Thoracic aorta (tissue), 2 donors: ENCODE measurements around the gene VARS1. TPM values are rescaled to one million over a fixed set of nuclear protein-coding genes. Genes with fewer than 3 reads are reported as not detected.

Experiments used
- ATAC-seq: fragments of 150-250 bp; one replicate; pipeline ENCODE4 v1.8.0; 2017; ENCODE audit warnings: low read depth; ENCODE audit not compliant: insufficient number of reproducible peaks, low FRiP score
- DNase-seq: peaks from one replicate; pipeline ENCODE4 v3.0.0-alpha.2; 2020; ENCODE audit warnings: low spot score
- H3K27ac ChIP-seq, 2 donors: fragments of 200-600 bp; sonication (generic); 1 replicate in 1 of 2; 2 replicates in 1 of 2; pipeline ENCODE4 v1.5.1; 2016; ENCODE audit warnings: mild to moderate bottlenecking in 2 of 2, moderate library complexity in 2 of 2
- H3K27me3 ChIP-seq: fragments of 200-600 bp; sonication (generic); replicated peaks from 2 replicates; pipeline ENCODE4 v1.6.0; 2016; ENCODE audit warnings: mild to moderate bottlenecking; ENCODE audit not compliant: insufficient read depth
- H3K36me3 ChIP-seq: fragments of 200-600 bp; sonication (generic); one replicate; pipeline ENCODE4 v1.5.1; 2016
- H3K4me1 ChIP-seq, 2 donors: fragments of 200-600 bp; sonication (generic); 1 replicate in 1 of 2; 2 replicates in 1 of 2; pipeline versions ENCODE4 v1.5.1 to v1.6.0; 2016; ENCODE audit warnings: low read depth in 2 of 2, mild to moderate bottlenecking in 1 of 2; ENCODE audit not compliant: control insufficient read depth in 1 of 2
- H3K4me3 ChIP-seq: fragments of 200-600 bp; sonication (generic); 2 replicates; pipeline ENCODE4 v1.5.1; 2016; ENCODE audit warnings: mild to moderate bottlenecking
- H3K9me3 ChIP-seq: fragments of 200-600 bp; sonication (generic); 2 replicates; pipeline ENCODE4 v1.5.1; 2016
- total RNA-seq, 2 donors: library from RNA; depleted of rRNA; stranded (reverse); fragments of >200 nt; gene quantifications; one replicate each; pipeline versions ENCODE4 v1.1.0 to v1.2.3, GENCODE V29; 2016
- TF ChIP-seq, protein P1 (sequence below): fragments of 200-600 bp; sonication (generic); IDR thresholded peaks from one replicate; pipeline ENCODE4 v1.5.1; 2019; ENCODE audit warnings: antibody characterized with exemption

VARS1 gene
- total RNA-seq, 2 donors from 2014 or later, result 24.8 to 46.8 TPM

DNA sequence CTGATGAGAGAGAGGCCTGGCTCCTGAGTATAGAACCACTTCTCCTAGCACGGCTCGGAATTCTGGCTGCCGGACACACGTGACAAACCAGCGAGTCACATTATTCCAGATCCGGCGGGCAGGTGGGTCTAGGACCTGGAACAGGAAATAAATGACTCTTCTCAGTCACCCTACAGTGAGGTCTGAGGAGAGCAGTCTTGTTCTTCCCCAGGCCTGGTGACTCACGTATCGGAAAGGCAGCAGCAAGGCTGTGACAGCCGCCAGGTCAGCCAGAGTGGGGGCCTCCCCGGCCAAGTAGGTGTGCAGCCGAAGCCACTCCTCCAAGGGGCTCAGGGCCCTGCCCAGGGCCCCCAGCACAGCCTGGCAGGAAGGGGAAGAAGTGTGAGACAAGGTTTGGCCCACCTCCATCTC lies 2.8 kb downstream of the VARS1 start:
- no peak overlapping the region for H3K4me3 ChIP-seq
- TF ChIP-seq, protein P1, sequence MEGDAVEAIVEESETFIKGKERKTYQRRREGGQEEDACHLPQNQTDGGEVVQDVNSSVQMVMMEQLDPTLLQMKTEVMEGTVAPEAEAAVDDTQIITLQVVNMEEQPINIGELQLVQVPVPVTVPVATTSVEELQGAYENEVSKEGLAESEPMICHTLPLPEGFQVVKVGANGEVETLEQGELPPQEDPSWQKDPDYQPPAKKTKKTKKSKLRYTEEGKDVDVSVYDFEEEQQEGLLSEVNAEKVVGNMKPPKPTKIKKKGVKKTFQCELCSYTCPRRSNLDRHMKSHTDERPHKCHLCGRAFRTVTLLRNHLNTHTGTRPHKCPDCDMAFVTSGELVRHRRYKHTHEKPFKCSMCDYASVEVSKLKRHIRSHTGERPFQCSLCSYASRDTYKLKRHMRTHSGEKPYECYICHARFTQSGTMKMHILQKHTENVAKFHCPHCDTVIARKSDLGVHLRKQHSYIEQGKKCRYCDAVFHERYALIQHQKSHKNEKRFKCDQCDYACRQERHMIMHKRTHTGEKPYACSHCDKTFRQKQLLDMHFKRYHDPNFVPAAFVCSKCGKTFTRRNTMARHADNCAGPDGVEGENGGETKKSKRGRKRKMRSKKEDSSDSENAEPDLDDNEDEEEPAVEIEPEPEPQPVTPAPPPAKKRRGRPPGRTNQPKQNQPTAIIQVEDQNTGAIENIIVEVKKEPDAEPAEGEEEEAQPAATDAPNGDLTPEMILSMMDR, result no peak

DNA sequence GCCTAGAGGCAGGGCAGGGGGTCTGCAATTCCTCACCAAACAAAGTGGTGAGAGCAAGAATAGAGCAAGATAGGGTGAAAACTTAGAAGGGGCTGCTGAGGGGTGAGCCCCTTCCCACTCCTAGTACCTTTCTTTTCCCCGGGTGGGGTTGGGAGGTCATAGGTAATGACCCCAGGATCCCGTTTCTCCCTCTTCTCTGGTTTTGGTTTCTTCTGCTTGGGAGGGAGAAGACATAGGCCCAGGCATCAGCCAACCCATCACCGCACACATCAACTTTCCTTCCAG lies 3.5 kb downstream of the VARS1 start:
- ATAC-seq, result no peak
- H3K9me3 ChIP-seq, result no peaks in the 10 kb centered on the region
- no peak for DNase-seq
- no peak overlapping the region for H3K4me3 ChIP-seq
- TF ChIP-seq, protein P1, result no peak
- no peak overlapping the region for H3K27ac ChIP-seq
- peaks cover 14 to 20% of the 10 kb centered on the region in 2 donors for H3K4me1 ChIP-seq
- H3K36me3 ChIP-seq, result peaks cover 4% of the 10 kb centered on the region
- no peaks in the 10 kb centered on the region for H3K27me3 ChIP-seq

More for the DNA sequence above, 2.8 kb downstream of the VARS1 start:
- no peaks in the 10 kb centered on the region for H3K9me3 ChIP-seq
- no peaks in the 10 kb centered on the region for H3K27me3 ChIP-seq
- H3K36me3 ChIP-seq, result peaks cover 4% of the 10 kb centered on the region
- no peak overlapping the region for H3K27ac ChIP-seq
- no peak for ATAC-seq
- H3K4me1 ChIP-seq, result peaks cover 14 to 20% of the 10 kb centered on the region in 2 donors
- DNase-seq, result no peak

DNA sequence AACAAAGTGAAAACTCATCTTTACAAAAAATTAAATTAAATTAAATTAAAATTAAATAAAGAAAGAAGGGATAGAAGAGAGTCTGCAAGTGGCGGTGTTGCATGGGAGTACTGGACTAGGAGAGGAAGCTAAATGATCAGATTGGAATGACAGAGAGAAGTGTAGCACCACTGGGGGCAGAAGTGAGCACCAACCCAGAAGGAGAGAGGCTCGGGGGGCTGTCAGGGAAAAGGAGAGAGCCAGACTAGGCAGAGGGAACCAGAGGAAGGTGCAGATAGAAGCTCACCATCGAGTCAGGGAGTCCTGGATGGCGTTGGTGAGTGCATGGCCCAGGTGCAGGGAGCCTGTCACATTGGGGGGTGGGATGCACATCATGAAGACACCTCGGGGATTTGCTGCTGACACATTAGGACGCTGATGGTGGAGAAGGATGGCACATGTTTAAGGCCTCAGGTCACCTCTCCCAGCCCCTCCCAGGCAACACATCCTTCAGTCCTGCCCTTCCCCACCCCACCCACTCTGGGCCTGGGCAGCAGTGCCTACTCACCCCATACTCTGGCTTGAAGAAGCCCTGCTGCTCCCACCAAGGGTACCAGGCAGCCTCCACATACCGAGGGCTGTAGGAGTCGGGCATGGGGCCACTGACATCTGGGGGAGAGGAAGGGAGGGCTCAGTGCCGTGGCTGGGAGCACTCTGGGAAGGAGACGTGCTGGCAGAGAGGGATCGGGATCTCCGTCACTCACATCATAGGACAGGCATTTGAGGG lies 4.0 kb downstream of the VARS1 start:
- Histone ChIP-seq H3K27me3 (no peaks in the 10 kb centered on the region), H3K4me1 (peaks cover 14 to 19% of the 10 kb centered on the region in 2 donors), H3K36me3 (peaks cover 4% of the 10 kb centered on the region), H3K27ac (no peak overlapping the region), H3K4me3 (no peak overlapping the region), H3K9me3 (no peaks in the 10 kb centered on the region)
- DNase-seq (no peak), ATAC-seq (no peak)
- TF ChIP-seq, protein P1, result peak; percentile 37

DNA sequence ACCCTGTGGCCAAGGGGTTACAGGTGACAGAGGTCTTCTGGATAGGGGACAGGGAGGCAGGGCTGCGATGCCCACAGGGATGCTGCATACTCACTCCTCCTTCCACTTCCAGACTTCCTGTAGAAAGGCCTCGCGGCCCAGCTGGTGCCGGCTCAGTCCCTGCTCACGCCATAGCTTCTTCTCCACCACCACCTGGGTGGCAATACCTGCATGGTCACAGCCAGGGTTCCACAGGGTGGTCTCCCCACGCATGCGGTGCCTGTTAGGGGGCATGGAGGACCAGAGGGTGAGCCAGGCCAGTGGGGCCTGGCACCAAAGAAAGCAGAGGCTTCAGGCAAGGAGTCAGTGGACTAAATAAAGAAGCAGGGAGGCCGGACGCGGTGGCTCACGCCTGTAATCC lies 10.1 kb downstream of the VARS1 start:
- Histone ChIP-seq H3K36me3 (peaks cover 41% of the 10 kb centered on the region), H3K27me3 (no peaks in the 10 kb centered on the region), H3K9me3 (no peaks in the 10 kb centered on the region), H3K4me3 (no peak overlapping the region), H3K27ac (no peak overlapping the region), H3K4me1 (no peaks in the 10 kb centered on the region)
- TF ChIP-seq, protein P1, result no peak
- ATAC-seq (no peak), DNase-seq (no peak)

DNA sequence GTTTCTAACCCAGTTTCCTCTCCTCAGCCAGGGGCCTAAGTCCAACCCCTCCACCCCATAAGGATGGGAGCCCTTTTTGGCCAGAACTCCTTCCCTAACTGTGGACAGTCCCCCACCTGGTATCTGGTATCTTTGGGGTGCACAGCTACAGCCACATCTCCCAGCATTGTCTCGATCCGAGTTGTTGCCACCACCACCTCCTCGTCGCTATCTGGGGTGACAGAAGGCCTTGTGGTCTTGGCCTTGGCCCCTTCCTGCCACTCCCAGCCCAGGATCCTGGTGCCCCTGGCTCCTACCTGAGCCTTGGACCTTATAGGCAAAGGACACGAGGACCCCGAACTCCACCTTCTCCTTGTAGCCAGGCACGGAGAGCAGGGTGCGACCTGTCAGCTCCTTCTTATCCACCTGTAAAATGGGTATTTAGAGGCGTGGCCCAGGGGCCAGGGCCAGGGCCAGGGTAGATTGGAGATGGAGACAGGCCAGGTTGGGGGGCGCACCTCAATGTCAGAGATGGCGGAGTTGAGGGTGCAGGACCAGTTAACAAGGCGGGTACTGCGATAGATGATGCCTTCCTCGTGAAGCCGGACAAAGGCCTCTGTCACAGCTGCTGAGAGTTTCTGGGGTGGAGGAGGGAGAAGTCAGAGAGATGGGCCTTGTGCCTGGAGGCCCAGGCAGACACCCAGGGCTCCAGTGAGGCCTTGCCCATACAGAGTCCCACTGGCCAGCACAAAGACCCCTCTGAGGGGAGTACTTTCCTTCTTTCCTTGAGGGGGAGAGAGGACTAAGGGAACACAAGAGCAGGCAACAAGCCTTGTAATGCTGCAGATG lies 11.2 kb downstream of the VARS1 start:
- Histone ChIP-seq H3K9me3 (no peaks in the 10 kb centered on the region), H3K4me1 (no peaks in the 10 kb centered on the region), H3K4me3 (no peak overlapping the region), H3K27me3 (no peaks in the 10 kb centered on the region), H3K36me3 (peaks cover 50% of the 10 kb centered on the region), H3K27ac (no peak overlapping the region)
- TF ChIP-seq, protein P1, result no peak
- no peak for ATAC-seq
- DNase-seq, result no peak
